Left renal cortex interstitium (tissue), 4 donors: ENCODE results near the gene ADPRHL1. TPM values are rescaled to one million over a fixed set of nuclear protein-coding genes. Genes with fewer than 3 reads are reported as not detected.
"Not testable (repeated sequence)": the region's sequence is repeated elsewhere in the genome, so short reads cannot be mapped to it uniquely, and the experiment has no call there.

ENCODE experiments used
- DNase-seq, 4 donors: peaks; one replicate each; pipeline ENCODE4 v3.0.0-alpha.2; 2013; ENCODE audit warnings: low read depth in 4 of 4, low spot score in 2 of 4, missing footprints in 1 of 4
- polyA plus RNA-seq, 4 donors: library from polyadenylated mRNA; unstranded; fragments of 120-200 nt; gene quantifications; one replicate each; pipeline ENCODE4 v1.2.1, GENCODE V29; 2013; ENCODE audit not compliant: insufficient read length in 4 of 4

The ADPRHL1 gene
- polyA plus RNA-seq, 4 donors: 3.1 to 6.1 (median 4.7) TPM

GRCh38 chr13:113483081-113483480 is 29.8 kb upstream of the ADPRHL1 start:
- no peak for DNase-seq

GRCh38 chr13:113479179-113479578 is 25.9 kb upstream of the ADPRHL1 start:
- no peak for DNase-seq

- no peak for DNase-seq
These were observed 24.4 kb upstream of the ADPRHL1 start for GRCh38 chr13:113477724-113478123.

- DNase-seq: no peak
These were observed 23.5 kb upstream of the ADPRHL1 start for GRCh38 chr13:113476811-113477210.

- no peak for DNase-seq
These were observed 22.6 kb upstream of the ADPRHL1 start for GRCh38 chr13:113475911-113476310.

GRCh38 chr13:113475280-113475679 is 22.0 kb upstream of the ADPRHL1 start:
- no peak for DNase-seq

GRCh38 chr13:113474179-113474578 is 20.9 kb upstream of the ADPRHL1 start:
- DNase-seq: no peak

GRCh38 chr13:113472355-113473025 is 19.2 kb upstream of the ADPRHL1 start:
- DNase-seq: no peak

GRCh38 chr13:113471844-113472243 is 18.6 kb upstream of the ADPRHL1 start:
- DNase-seq: no peak

GRCh38 chr13:113470635-113471163 is 17.4 kb upstream of the ADPRHL1 start:
- not testable (repeated sequence) for DNase-seq

GRCh38 chr13:113470073-113470472 is 16.8 kb upstream of the ADPRHL1 start:
- no peak for DNase-seq

- no peak for DNase-seq
These were observed 16.3 kb upstream of the ADPRHL1 start for GRCh38 chr13:113469582-113469981.

GRCh38 chr13:113468472-113469201 is 15.3 kb upstream of the ADPRHL1 start:
- DNase-seq: no peak

- no peak for DNase-seq
These were observed 14.7 kb upstream of the ADPRHL1 start for GRCh38 chr13:113468029-113468428.

- DNase-seq: no peak
These were observed 13.1 kb upstream of the ADPRHL1 start for GRCh38 chr13:113466383-113466782.

GRCh38 chr13:113465300-113465699 is 12.0 kb upstream of the ADPRHL1 start:
- DNase-seq: no peak

- DNase-seq: no peak
These were observed 11.2 kb upstream of the ADPRHL1 start for GRCh38 chr13:113464476-113464875.

GRCh38 chr13:113461022-113461751 is 7.9 kb upstream of the ADPRHL1 start:
- DNase-seq: no peak

GRCh38 chr13:113460599-113460998 is 7.3 kb upstream of the ADPRHL1 start:
- no peak for DNase-seq

GRCh38 chr13:113460064-113460555 is 6.8 kb upstream of the ADPRHL1 start:
- no peak for DNase-seq
